Fibroblast of skin of scalp (primary cell): Measurements from ENCODE around the gene CEP350.

Source experiments
- DNase-seq: peaks from one replicate; pipeline ENCODE4 v3.0.0-alpha.2; 2013

The CEP350 gene

DNA sequence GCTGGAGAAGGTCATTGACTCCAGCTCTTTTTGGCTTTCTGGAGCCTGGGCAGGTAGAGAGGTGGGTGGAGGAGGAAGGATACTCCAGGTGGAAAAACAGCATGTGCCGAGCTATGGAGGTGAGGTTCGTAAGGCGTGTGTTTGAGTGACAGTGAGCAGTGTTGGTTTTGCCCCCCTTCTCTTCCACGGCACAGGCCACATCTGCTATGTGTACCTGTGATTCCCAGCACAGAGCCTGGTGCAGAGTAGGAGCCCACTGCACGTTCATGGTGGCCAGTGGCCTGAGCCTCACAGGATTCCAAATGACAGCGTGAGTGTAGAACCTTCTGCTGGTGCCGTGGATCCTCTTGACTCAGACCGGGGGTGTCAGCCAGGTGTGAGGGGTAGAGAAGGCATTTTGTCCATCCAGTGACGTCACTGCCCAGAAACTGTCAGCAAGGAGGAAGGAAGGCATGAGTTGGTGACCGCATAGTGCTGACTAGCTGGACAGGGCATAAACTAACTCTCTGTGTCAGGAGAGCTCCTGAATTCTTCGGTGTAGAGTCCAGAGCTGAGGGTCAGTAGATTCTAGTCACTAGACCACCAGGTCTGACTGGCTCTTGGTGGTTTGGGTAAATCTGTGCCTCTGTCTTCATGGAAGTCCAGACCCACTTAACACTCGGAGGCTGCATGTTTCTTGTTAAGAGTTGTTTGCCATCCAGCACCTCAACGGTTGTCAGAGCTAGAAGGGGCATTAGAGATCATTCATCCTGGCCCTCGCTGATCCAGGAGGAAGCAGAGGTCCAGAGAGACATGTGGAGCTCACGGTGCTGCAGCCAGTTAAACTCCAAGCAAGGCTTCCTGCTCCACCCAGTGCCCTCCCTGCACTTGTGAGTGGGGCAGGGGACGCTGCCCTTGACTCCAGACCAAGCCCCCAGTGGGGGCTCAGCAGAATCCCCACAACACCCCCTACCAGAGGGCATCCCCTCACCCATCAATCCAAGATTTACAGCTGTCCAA, 203.8 kb downstream of the CEP350 start:
- DNase-seq, result no peak

DNA sequence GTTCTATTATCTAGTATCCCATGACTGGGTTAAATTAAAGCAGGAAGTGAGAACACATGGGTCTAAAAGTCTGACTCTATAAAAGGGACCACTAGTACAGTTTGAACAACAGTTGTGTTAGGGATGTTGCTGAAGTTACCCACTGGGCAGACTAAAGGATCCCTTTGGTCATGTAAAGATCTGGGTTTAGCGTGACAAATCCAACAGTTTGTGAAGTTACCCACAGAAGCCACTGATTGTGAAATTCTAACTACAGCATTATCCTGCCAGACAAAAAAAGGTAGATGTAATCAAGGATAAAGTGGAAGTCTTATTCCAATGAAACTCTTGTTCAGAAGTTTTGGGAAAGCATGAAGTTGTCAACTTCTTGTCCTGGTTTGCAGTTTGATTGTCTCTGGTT, 205.7 kb downstream of the CEP350 start:
- no peak for DNase-seq

GRCh38 chr1:180163041-180163440, 208.4 kb downstream of the CEP350 start:
- no peak for DNase-seq
